ENCODE measurements around the gene GFER. TPM values are rescaled to one million over a fixed set of nuclear protein-coding genes. Genes with fewer than 3 reads are reported as not detected.

The GFER gene
- total RNA-seq, 4 donors from 2014 or later = 29.9 to 117 (median 64.3) TPM

- Histone ChIP-seq H3K4me3 (no peak overlapping the region), H3K36me3 (peaks cover 0 to 45% (median 28%) of the 10 kb centered on the region in 4 donors), H3K9me3 (no peaks in the 10 kb centered on the region), H3K27me3 (no peaks in the 10 kb centered on the region), H3K4me1 (no peaks in the 10 kb centered on the region), H3K27ac (peak overlapping the region in 3 of 4 donors; percentile 25 to 67 (median 32))
- 67 to 86% methylated on average over 4 to 23 of the region's 26 CpGs for WGBS, 2 donors (ENCODE audit: low coverage in 1 of 2)
- in situ Hi-C loops (cut with MboI; ENCODE audit: low pct_ligation_motif_present in 1 of 4, low pct_unique_long_range_greater_than_20kb in 1 of 4, low sequenced_read_pairs in 3 of 4) (no loop called here), intact Hi-C loops (cut with DNase I; ENCODE audit: low total_unique reads) (no loop called here)
- DNase-seq = no peak
- TF ChIP-seq POLR2A (IDR thresholded peaks at IDR 0.05) (no peak), EP300 (IDR thresholded peaks at IDR 0.05; ENCODE audit: low read depth) (no peak), POLR2AphosphoS5 (IDR thresholded peaks at IDR 0.05) (no peak), CTCF (IDR thresholded peaks at IDR 0.05) (no peak)
Observed at GRCh38 chr16:1997494-1998359, 13.7 kb downstream of the GFER start.

GRCh38 chr16:1998360-1998835 lies 14.4 kb downstream of the GFER start:
- no peaks in the 10 kb centered on the region for H3K9me3 ChIP-seq
- peak overlapping the region in 1 of 4 donors; percentile 57 for H3K27ac ChIP-seq
- peaks cover 0 to 45% (median 28%) of the 10 kb centered on the region in 4 donors for H3K36me3 ChIP-seq
- no peak for DNase-seq
- intact Hi-C loops (cut with DNase I; ENCODE audit: low total_unique reads) = no loop called here
- no peak overlapping the region for H3K4me3 ChIP-seq
- no peaks in the 10 kb centered on the region for H3K27me3 ChIP-seq
- in situ Hi-C loops (cut with MboI; ENCODE audit: low pct_ligation_motif_present in 1 of 4, low pct_unique_long_range_greater_than_20kb in 1 of 4, low sequenced_read_pairs in 3 of 4) = no loop called here
- no peak for TF ChIP-seq EP300 (IDR thresholded peaks at IDR 0.05; ENCODE audit: low read depth)
- no peak for TF ChIP-seq POLR2AphosphoS5 (IDR thresholded peaks at IDR 0.05)
- TF ChIP-seq CTCF (IDR thresholded peaks at IDR 0.05) = no peak
- TF ChIP-seq POLR2A (IDR thresholded peaks at IDR 0.05) = no peak
- peaks cover 0 to under 1% (median 0%) of the 10 kb centered on the region in 4 donors for H3K4me1 ChIP-seq
- WGBS, 2 donors (ENCODE audit: low coverage in 1 of 2) = 94% methylated on average over 27 of the region's 27 CpGs; no CpG with 5 or more reads in 1 of the 2 donors

DNA sequence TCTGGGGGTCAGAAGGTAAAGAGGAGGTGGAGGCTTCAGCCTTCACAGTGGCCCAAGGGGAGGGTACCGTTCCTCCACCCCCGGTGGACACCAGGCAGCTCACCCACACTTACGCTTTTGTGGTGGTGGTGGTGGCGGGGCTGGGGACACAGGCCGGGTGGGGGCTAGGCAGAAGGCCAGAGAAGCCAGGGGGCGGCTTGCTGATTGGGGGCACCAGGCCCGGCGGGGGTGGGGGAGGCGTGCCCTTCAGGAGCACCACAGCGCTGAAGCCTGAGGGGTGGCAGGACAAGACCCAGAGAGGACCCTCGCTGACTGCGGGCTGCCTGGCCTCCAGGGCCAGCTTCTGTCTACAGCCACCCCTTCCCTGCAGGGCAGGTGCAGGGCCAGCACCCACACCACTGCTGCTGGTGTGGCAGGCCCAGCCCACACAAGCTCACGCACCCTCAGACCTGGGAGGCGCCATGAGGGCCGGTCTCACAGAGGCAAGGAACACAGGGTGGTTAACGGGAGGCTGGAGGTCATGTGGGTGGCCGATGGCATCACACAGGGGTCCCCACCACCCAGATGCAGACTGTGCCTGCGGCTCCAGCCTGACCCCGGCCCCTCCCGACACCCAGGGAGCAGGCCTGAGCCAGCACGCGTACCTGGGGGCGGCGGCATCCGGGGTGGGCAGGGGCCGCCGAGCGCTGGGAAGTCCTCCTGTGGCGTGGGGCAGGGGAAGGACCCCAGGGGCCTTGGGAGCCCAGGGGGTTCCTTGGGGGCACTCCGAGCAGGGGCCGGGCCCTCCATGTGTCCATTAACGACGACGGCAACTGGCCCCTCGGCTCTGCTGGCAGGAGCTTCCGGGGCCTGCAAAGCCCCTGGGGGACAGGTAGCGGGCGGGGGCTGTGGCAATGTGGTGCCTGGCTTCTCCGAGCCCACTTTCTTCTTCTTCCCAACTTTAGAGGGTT lies 15.1 kb downstream of the GFER start:
- intact Hi-C loops (cut with DNase I; ENCODE audit: low total_unique reads) = no loop called here
- TF ChIP-seq POLR2A (IDR thresholded peaks at IDR 0.05) (no peak), EP300 (IDR thresholded peaks at IDR 0.05; ENCODE audit: low read depth) (no peak), CTCF (IDR thresholded peaks at IDR 0.05) (no peak), POLR2AphosphoS5 (IDR thresholded peaks at IDR 0.05) (no peak)
- in situ Hi-C loops (cut with MboI; ENCODE audit: low pct_ligation_motif_present in 1 of 4, low pct_unique_long_range_greater_than_20kb in 1 of 4, low sequenced_read_pairs in 3 of 4) = no loop called here
- no peak for DNase-seq
- WGBS, 2 donors (ENCODE audit: low coverage in 1 of 2) = 60 to 95% methylated on average over 1 to 35 of the region's 39 CpGs
- Histone ChIP-seq H3K36me3 (peaks cover 0 to 45% (median 28%) of the 10 kb centered on the region in 4 donors), H3K4me1 (peaks cover 6 to 7% (median 7%) of the 10 kb centered on the region in 4 donors), H3K9me3 (no peaks in the 10 kb centered on the region), H3K27ac (no peak overlapping the region), H3K4me3 (no peak overlapping the region), H3K27me3 (no peaks in the 10 kb centered on the region)
